Measurements from ENCODE around the gene GARRE1.
A peak's percentile ranks its signal among the peaks of the same experiment; 100 is the strongest.

GARRE1 gene

DNA sequence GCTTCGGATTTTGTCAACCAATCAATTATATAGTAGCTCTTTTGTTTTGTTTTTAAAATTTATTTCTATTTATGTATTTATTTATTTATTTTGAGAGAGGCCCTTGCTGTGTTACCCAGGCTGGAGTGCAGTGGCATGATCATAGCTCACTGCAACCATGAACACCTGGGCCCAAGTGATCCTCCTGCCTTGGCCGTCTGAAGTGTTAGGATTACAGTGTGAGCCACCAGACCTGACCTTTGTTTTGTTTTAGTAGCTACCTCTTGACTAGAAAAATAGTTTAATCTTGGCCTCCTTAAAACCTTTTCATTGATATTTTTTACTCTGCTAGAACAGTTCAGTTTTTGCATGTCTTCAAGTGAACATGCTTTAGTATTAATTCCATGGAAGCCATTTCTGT, 15.1 kb downstream of the GARRE1 start:
- peaks cover 4% of the 10 kb centered on the region; the same call in 1 of the 2 replicates for H3K79me2 ChIP-seq (ENCODE audit: insufficient read depth, low read length)
- no peaks in the 10 kb centered on the region for H3K36me3 ChIP-seq (ENCODE audit: insufficient read depth, low read length)
- H3K4me3 ChIP-seq (ENCODE audit: low read depth in 1 of 2, low read length in 2 of 2), result no peak overlapping the region
- H4K20me1 ChIP-seq (ENCODE audit: insufficient read depth, low read length), result peaks cover 17% of the 10 kb centered on the region
- TF ChIP-seq EZH2 (IDR thresholded peaks at IDR 0.05; ENCODE audit: borderline replicate concordance, low read depth, low read length, severe bottlenecking), result no peak
- TF ChIP-seq, protein P1, sequence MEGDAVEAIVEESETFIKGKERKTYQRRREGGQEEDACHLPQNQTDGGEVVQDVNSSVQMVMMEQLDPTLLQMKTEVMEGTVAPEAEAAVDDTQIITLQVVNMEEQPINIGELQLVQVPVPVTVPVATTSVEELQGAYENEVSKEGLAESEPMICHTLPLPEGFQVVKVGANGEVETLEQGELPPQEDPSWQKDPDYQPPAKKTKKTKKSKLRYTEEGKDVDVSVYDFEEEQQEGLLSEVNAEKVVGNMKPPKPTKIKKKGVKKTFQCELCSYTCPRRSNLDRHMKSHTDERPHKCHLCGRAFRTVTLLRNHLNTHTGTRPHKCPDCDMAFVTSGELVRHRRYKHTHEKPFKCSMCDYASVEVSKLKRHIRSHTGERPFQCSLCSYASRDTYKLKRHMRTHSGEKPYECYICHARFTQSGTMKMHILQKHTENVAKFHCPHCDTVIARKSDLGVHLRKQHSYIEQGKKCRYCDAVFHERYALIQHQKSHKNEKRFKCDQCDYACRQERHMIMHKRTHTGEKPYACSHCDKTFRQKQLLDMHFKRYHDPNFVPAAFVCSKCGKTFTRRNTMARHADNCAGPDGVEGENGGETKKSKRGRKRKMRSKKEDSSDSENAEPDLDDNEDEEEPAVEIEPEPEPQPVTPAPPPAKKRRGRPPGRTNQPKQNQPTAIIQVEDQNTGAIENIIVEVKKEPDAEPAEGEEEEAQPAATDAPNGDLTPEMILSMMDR (IDR thresholded peaks at IDR 0.05; ENCODE audit: borderline replicate concordance, extremely low read depth, low read length, poor library complexity, severe bottlenecking), result no peak
- no peak for DNase-seq
- H3K9me3 ChIP-seq (ENCODE audit: insufficient read depth, low read length, severe bottlenecking), result no peaks in the 10 kb centered on the region
- H2AFZ ChIP-seq (ENCODE audit: low read depth, low read length), result no peak overlapping the region
- H3K4me2 ChIP-seq (ENCODE audit: insufficient read depth, low read length), result peak overlapping the region; percentile 24; the same call in 1 of the 2 replicates
- ATAC-seq (ENCODE audit: insufficient read depth, low read depth), result no peak
- no peak overlapping the region for H3K27ac ChIP-seq (ENCODE audit: low read length)
- H3K4me1 ChIP-seq (ENCODE audit: insufficient read depth, low read length), result peaks cover 10% of the 10 kb centered on the region
- H3K27me3 ChIP-seq (ENCODE audit: insufficient read depth, low read length, poor library complexity), result no peaks in the 10 kb centered on the region
- no peak overlapping the region for H3K9ac ChIP-seq (ENCODE audit: low read depth, low read length)

DNA sequence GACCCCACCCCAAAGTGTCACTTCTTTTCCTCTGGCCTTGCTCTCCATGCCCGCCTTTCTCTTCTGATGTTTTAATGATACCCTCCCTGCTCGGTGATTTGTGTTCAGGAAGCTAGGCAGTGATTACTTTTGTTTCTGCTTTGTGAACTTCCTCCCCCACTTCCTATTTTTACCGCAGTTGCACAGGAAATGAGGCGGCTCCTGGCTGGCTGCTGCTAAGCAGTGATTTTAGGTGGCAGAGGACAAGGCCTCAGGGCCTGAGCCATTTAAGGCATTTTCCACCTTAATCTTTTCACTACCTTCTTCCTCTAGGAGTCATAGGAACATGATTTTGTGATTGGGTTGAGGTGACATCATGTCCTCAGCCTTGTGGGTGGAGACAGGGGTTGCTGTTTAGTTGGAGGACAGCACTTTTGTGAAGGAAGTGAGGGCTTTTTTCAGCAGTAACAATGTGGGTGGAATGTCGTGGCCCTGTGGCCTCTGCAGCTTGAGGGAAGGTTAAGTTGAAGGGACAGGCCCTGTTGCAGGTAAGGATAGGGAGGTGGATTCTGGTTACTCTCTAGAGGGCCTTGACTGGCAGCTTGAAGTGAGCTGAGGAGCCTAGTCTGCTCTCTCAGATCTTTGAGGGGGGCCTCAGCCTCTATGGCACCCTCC, 15.7 kb downstream of the GARRE1 start:
- TF ChIP-seq EZH2 (IDR thresholded peaks at IDR 0.05; ENCODE audit: borderline replicate concordance, low read depth, low read length, severe bottlenecking), result no peak
- TF ChIP-seq, protein P1 (IDR thresholded peaks at IDR 0.05; ENCODE audit: borderline replicate concordance, extremely low read depth, low read length, poor library complexity, severe bottlenecking), result no peak
- H3K9ac ChIP-seq (ENCODE audit: low read depth, low read length), result no peak overlapping the region
- peaks cover 4% of the 10 kb centered on the region; the same call in 1 of the 2 replicates for H3K79me2 ChIP-seq (ENCODE audit: insufficient read depth, low read length)
- H3K4me3 ChIP-seq (ENCODE audit: low read depth in 1 of 2, low read length in 2 of 2), result no peak overlapping the region
- H4K20me1 ChIP-seq (ENCODE audit: insufficient read depth, low read length), result peaks cover 17% of the 10 kb centered on the region
- ATAC-seq (ENCODE audit: insufficient read depth, low read depth) (peak; percentile 95), DNase-seq (peak; percentile 69)
- no peaks in the 10 kb centered on the region for H3K9me3 ChIP-seq (ENCODE audit: insufficient read depth, low read length, severe bottlenecking)
- no peaks in the 10 kb centered on the region for H3K36me3 ChIP-seq (ENCODE audit: insufficient read depth, low read length)
- no peak overlapping the region for H2AFZ ChIP-seq (ENCODE audit: low read depth, low read length)
- no peak overlapping the region for H3K27ac ChIP-seq (ENCODE audit: low read length)
- peak overlapping the region; percentile 24 for H3K4me2 ChIP-seq (ENCODE audit: insufficient read depth, low read length)
- no peaks in the 10 kb centered on the region for H3K27me3 ChIP-seq (ENCODE audit: insufficient read depth, low read length, poor library complexity)
- H3K4me1 ChIP-seq (ENCODE audit: insufficient read depth, low read length), result peaks cover 10% of the 10 kb centered on the region

DNA sequence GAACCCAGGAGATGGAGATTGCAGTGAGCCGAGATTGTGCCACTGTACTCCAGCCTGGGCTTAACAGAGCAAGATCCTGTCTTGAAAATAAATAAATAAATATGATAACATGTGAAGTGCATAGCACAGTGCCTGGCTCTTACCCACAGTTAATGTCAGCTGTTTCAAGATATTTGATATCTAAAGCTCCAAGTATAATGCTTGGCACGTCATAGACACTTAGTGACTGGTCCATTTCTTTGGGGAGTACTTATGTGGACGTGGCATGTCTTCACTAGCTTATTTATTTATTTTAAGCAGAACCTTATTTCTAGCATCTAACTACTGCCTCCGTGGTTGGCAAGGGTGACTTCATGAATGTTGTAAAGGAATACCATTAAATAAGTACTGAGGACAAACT, 18.8 kb downstream of the GARRE1 start:
- Histone ChIP-seq H3K36me3 (ENCODE audit: insufficient read depth, low read length) (no peaks in the 10 kb centered on the region), H4K20me1 (ENCODE audit: insufficient read depth, low read length) (peaks cover 21% of the 10 kb centered on the region), H2AFZ (ENCODE audit: low read depth, low read length) (no peak overlapping the region), H3K9ac (ENCODE audit: low read depth, low read length) (no peak overlapping the region), H3K4me2 (ENCODE audit: insufficient read depth, low read length) (no peak overlapping the region), H3K9me3 (ENCODE audit: insufficient read depth, low read length, severe bottlenecking) (no peaks in the 10 kb centered on the region), H3K4me3 (ENCODE audit: low read depth in 1 of 2, low read length in 2 of 2) (no peak overlapping the region), H3K27me3 (ENCODE audit: insufficient read depth, low read length, poor library complexity) (no peaks in the 10 kb centered on the region), H3K79me2 (ENCODE audit: insufficient read depth, low read length) (peaks cover 4% of the 10 kb centered on the region; the same call in 1 of the 2 replicates), H3K27ac (ENCODE audit: low read length) (no peak overlapping the region), H3K4me1 (ENCODE audit: insufficient read depth, low read length) (peaks cover 10% of the 10 kb centered on the region)
- TF ChIP-seq, protein P1 (IDR thresholded peaks at IDR 0.05; ENCODE audit: borderline replicate concordance, extremely low read depth, low read length, poor library complexity, severe bottlenecking), result no peak
- no peak for TF ChIP-seq EZH2 (IDR thresholded peaks at IDR 0.05; ENCODE audit: borderline replicate concordance, low read depth, low read length, severe bottlenecking)
- no peak for DNase-seq
- no peak for ATAC-seq (ENCODE audit: insufficient read depth, low read depth)
